ENCODE results near the gene CAMTA1.

DNA sequence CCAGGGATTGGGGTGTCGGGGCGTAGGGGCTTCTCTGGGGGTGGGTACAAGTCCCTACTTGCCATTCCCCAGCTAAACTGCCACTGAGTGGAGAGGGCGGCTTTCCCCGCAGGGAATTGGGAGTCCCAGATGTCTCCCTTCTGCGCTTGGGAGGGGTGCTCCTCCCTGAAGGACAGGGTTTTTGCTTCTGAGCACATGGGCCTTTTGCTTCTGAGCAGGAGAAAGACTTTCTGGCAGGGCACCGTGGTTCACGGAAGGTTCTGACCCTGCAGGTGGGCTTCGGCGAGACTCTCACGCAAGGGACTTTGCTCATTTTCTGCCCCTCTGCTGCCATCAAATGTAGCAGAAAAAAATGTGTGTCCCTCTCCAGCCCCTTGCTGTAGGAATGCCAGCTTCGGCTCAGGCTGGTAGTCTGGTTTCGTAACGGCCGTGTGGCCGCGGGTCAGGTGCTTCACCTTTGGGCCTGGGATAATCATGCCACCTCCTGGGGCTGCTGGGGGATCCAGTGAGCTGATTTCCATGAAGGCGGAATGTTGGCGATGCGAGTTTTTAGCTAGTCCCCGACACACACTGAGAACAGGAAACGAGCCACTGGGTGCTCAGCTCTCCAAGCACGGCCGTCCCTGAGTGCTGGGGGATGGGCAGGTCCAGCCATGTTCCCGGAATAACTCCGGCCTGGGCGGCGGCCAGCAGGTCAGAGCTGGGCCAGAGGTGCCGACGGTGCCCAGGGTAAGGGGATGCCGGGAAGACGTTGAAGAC lies 364.0 kb downstream of the CAMTA1 start:
- TF ChIP-seq CTCF (IDR thresholded peaks at IDR 0.05) = no peak
- no peak for TF ChIP-seq POLR2AphosphoS5 (IDR thresholded peaks at IDR 0.05; ENCODE audit: insufficient read depth in 1 of 2, low read depth in 1 of 2)
- no peak for TF ChIP-seq POLR2A (IDR thresholded peaks at IDR 0.05)
